CD14-positive monocyte (primary cell): ENCODE measurements around the gene CEBPB. TPM values are rescaled to one million over a fixed set of nuclear protein-coding genes. Genes with fewer than 3 reads are reported as not detected.

Experiments
- DNase-seq, 3 donors: peaks; one replicate each; pipeline ENCODE4 v3.0.0-alpha.2; 2011 to 2022
- H2AFZ ChIP-seq: 2 replicates; pipeline ENCODE4 v1.6.0; 2012; ENCODE audit warnings: mild to moderate bottlenecking, low read depth, low read length, inconsistent platforms; ENCODE audit not compliant: insufficient read depth, poor library complexity, severe bottlenecking
- H3K27ac ChIP-seq, 2 donors: 1 replicate in 1 of 2; 2 replicates in 1 of 2; pipeline ENCODE4 v1.5.1; 2012 to 2013; ENCODE audit warnings: low read length in 2 of 2, control low read depth in 1 of 2, inconsistent platforms in 1 of 2, low read depth in 1 of 2, mild to moderate bottlenecking in 1 of 2
- H3K27me3 ChIP-seq, 2 donors: one replicate each; pipeline versions ENCODE4 v1.6.0 to v1.6.1; 2011 to 2013; ENCODE audit warnings: low read length in 2 of 2; ENCODE audit not compliant: control insufficient read depth in 2 of 2, insufficient read depth in 2 of 2
- H3K36me3 ChIP-seq, 2 donors: replicated peaks in 1 of 2; 1 replicate in 1 of 2; 2 replicates in 1 of 2; pipeline versions ENCODE4 v1.5.1 to v1.6.1; 2012 to 2013; ENCODE audit warnings: low read length in 2 of 2, control low read depth in 1 of 2, inconsistent platforms in 1 of 2, mild to moderate bottlenecking in 1 of 2; ENCODE audit not compliant: insufficient read depth in 2 of 2, control insufficient read depth in 1 of 2
- H3K4me1 ChIP-seq, 2 donors: 1 replicate in 1 of 2; 2 replicates in 1 of 2; pipeline versions ENCODE4 v1.5.1 to v1.6.1; 2012 to 2013; ENCODE audit warnings: low read length in 2 of 2, control low read depth in 1 of 2, inconsistent platforms in 1 of 2, mild to moderate bottlenecking in 1 of 2, moderate library complexity in 1 of 2; ENCODE audit not compliant: insufficient read depth in 2 of 2, control insufficient read depth in 1 of 2
- H3K4me2 ChIP-seq: replicated peaks from 2 replicates; pipeline ENCODE3; 2012; ENCODE audit warnings: low read length, moderate library complexity, mild to moderate bottlenecking; ENCODE audit not compliant: poor library complexity, severe bottlenecking; ENCODE audit errors: extremely low read depth
- H3K4me3 ChIP-seq, 3 experiments: fragments of 200-600 bp in 1 of 3; sonication (generic) in 1 of 3; replicated peaks in 1 of 3; 1 replicate in 2 of 3; 2 replicates in 1 of 3; pipeline ENCODE4 v1.5.1; 2011 to 2013; ENCODE audit warnings: low read length in 3 of 3, mild to moderate bottlenecking in 3 of 3, control low read depth in 2 of 3, low read depth in 2 of 3, inconsistent platforms in 1 of 3, moderate library complexity in 1 of 3
- H3K79me2 ChIP-seq: 2 replicates; pipeline ENCODE4 v1.6.0; 2012; ENCODE audit warnings: mild to moderate bottlenecking, control low read depth, inconsistent platforms, low read length, moderate library complexity; ENCODE audit not compliant: insufficient read depth
- H3K9ac ChIP-seq: 2 replicates; pipeline ENCODE4 v1.6.0; 2017; ENCODE audit warnings: low read length, mild to moderate bottlenecking; ENCODE audit not compliant: insufficient read depth, poor library complexity, severe bottlenecking
- H3K9me3 ChIP-seq, 2 donors: replicated peaks in 1 of 2; 1 replicate in 1 of 2; 2 replicates in 1 of 2; pipeline versions ENCODE4 v1.5.1 to v1.6.1; 2012 to 2013; ENCODE audit warnings: low read length in 2 of 2, control low read depth in 1 of 2; ENCODE audit not compliant: control insufficient read depth in 1 of 2, insufficient read depth in 1 of 2
- H4K20me1 ChIP-seq: 2 replicates; pipeline ENCODE4 v1.6.0; 2012; ENCODE audit warnings: mild to moderate bottlenecking, low read length, control low read depth, moderate library complexity; ENCODE audit not compliant: insufficient read depth
- H3K27ac Mint-ChIP-seq, 7 donors: one replicate each; pipeline ENCODE4 v1.8.0; 2020; ENCODE audit warnings: mild to moderate bottlenecking in 7 of 7, mixed read lengths in 7 of 7, moderate library complexity in 6 of 7, inconsistent platforms in 2 of 7
- H3K27me3 Mint-ChIP-seq, 3 donors: one replicate each; pipeline ENCODE4 v1.8.0; 2021 to 2022; ENCODE audit warnings: low read depth in 3 of 3, mild to moderate bottlenecking in 3 of 3, mixed read lengths in 3 of 3, moderate library complexity in 3 of 3, inconsistent platforms in 1 of 3
- H3K36me3 Mint-ChIP-seq, 2 donors: one replicate each; pipeline ENCODE4 v1.8.0; 2020; ENCODE audit warnings: mixed read lengths in 2 of 2, inconsistent platforms in 1 of 2, mild to moderate bottlenecking in 1 of 2
- H3K4me1 Mint-ChIP-seq: one replicate; pipeline ENCODE4 v1.8.0; 2020; ENCODE audit warnings: mild to moderate bottlenecking, mixed read lengths
- H3K4me3 Mint-ChIP-seq, 2 donors: one replicate each; pipeline ENCODE4 v1.8.0; 2020; ENCODE audit warnings: mild to moderate bottlenecking in 2 of 2, mixed read lengths in 2 of 2, moderate library complexity in 1 of 2
- H3K9me3 Mint-ChIP-seq, 7 donors: one replicate each; pipeline ENCODE4 v1.8.0; 2020 to 2022; ENCODE audit warnings: mixed read lengths in 7 of 7, mild to moderate bottlenecking in 6 of 7, moderate library complexity in 6 of 7, inconsistent platforms in 2 of 7
- WGBS: methylation state at CpG from one replicate; pipeline ENCODE4 v1.1.5; 2013; ENCODE audit warnings: missing lambda C conversion rate; ENCODE audit not compliant: insufficient coverage; 5-methylcytosine and 5-hydroxymethylcytosine counted together
- intact Hi-C, 2 donors: fragments of 100-400 bp; cut with micrococcal nuclease; formaldehyde crosslinking; loops; one replicate each; pipeline versions ENCODE4 v1.15.0 to v1.15.1; 2023
- polyA plus RNA-seq, 3 donors: library from polyadenylated mRNA; depleted of rRNA in 1 of 3; unstranded in 2 of 3; stranded (reverse) in 1 of 3; fragments of 300-500 nt in 2 of 3; fragments of >200 nt in 1 of 3; fragmentation: Illumina TruSeq in 2 of 3; gene quantifications; 1 replicate in 2 of 3; 2 replicates in 1 of 3; pipeline ENCODE4 v1.2.3, GENCODE V29; 2012 to 2021
- TF ChIP-seq, protein P1 (sequence below): fragments of 200-600 bp; IDR thresholded peaks from one replicate; pipeline ENCODE4 v1.8.0; 2022; ENCODE audit warnings: antibody characterized with exemption, mild to moderate bottlenecking

The CEBPB gene
- polyA plus RNA-seq, 3 donors, result 52.4 to 445 (median 80.8) TPM

DNA sequence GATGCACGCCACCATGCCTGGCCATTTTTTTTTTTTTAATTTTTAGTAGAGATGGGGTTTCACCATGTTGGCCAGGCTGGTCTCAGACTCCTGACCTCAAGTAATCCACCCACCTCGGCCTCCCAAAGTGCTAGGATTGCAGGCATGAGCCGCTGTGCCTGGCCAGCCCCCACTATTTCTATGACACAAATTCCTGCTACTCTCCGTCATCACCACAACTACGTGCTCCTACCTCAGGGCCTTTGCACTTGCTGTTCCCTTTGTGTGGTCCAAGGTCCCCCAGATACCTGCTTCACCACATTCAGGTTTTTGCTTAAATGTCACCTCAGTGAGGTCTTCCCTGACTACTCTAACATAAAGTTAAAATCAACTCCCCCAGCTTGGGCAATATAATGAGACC lies 5.2 kb upstream of the CEBPB start:
- TF ChIP-seq, protein P1, sequence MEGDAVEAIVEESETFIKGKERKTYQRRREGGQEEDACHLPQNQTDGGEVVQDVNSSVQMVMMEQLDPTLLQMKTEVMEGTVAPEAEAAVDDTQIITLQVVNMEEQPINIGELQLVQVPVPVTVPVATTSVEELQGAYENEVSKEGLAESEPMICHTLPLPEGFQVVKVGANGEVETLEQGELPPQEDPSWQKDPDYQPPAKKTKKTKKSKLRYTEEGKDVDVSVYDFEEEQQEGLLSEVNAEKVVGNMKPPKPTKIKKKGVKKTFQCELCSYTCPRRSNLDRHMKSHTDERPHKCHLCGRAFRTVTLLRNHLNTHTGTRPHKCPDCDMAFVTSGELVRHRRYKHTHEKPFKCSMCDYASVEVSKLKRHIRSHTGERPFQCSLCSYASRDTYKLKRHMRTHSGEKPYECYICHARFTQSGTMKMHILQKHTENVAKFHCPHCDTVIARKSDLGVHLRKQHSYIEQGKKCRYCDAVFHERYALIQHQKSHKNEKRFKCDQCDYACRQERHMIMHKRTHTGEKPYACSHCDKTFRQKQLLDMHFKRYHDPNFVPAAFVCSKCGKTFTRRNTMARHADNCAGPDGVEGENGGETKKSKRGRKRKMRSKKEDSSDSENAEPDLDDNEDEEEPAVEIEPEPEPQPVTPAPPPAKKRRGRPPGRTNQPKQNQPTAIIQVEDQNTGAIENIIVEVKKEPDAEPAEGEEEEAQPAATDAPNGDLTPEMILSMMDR, result no peak
- H3K27me3 Mint-ChIP-seq, result peaks cover 3 to 6% (median 3%) of the 10 kb centered on the region in 3 donors
- H3K79me2 ChIP-seq, result no peaks in the 10 kb centered on the region
- H3K27me3 ChIP-seq, result no peaks in the 10 kb centered on the region
- peak overlapping the region in 1 of 2 donors; percentile 46 for H3K4me3 Mint-ChIP-seq
- no peak overlapping the region for H3K27ac ChIP-seq
- peaks cover 51% of the 10 kb centered on the region for H3K4me1 Mint-ChIP-seq
- DNase-seq, result no peak
- no peak overlapping the region for H3K9ac ChIP-seq
- no peaks in the 10 kb centered on the region for H4K20me1 ChIP-seq
- H3K4me1 ChIP-seq, result peaks cover 51% of the 10 kb centered on the region in 2 donors
- 98% methylated on average over 3 of the region's 5 CpGs for WGBS
- peaks cover 0 to 2% (median 0%) of the 10 kb centered on the region in 7 donors for H3K9me3 Mint-ChIP-seq
- H2AFZ ChIP-seq, result no peak overlapping the region
- no peak overlapping the region for H3K4me2 ChIP-seq
- H3K36me3 Mint-ChIP-seq, result no peaks in the 10 kb centered on the region
- no peaks in the 10 kb centered on the region for H3K36me3 ChIP-seq
- no peaks in the 10 kb centered on the region for H3K9me3 ChIP-seq
- H3K4me3 ChIP-seq, result no peak overlapping the region
- intact Hi-C loops, result loop anchor here in 1 of 2 donors (5.0 kb wide), 1 partner anchor 392 kb away; no protein-coding TSS in a partner anchor
- no peak overlapping the region for H3K27ac Mint-ChIP-seq

DNA sequence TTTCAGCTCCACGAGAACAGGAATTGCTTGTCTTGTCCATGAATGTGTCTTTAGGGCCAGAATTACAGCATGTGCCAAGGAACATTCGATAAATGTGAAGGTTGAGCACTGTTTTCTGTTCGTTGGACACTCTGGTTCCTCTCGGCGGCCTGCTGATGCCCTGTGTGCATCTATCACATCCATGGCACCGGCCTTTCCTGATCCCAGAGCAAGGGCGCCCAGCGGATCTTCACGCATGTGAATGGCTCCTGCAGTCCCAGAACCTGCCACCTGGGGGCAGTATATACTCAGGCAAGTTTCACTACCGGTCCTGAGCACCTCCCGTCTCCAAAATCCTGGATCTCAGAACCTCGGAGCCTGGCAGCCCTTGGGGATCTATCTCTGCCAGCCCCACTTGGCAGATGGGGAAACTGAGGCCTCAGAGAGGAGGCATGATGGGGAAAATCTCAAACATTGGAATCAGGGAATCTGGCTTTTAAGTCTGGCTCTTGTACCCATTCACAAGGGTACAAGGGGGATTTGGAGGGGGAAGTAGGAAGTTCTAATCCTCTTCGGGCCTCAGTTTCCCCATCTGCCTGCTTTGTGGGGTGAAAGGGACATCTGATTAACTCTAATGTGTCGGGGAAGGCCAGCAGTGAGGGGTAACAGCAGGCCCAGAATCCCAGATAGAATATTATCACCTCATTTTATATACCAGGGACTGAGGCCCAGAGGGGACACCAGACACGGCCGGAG lies 4.3 kb upstream of the CEBPB start:
- peak overlapping the region; percentile 37 for H2AFZ ChIP-seq
- intact Hi-C loops, result loop anchor here (2.0 to 5.0 kb wide), 3 partner anchors 274 to 394 kb away; no protein-coding TSS in a partner anchor
- 4% methylated on average over 11 of the region's 16 CpGs for WGBS
- H3K9ac ChIP-seq, result no peak overlapping the region
- DNase-seq, result peak; percentile 76 to 85 (median 82)
- H3K79me2 ChIP-seq, result peaks cover 6% of the 10 kb centered on the region
- peak overlapping the region in 1 of 2 donors; percentile 57 for H3K4me3 Mint-ChIP-seq
- H3K27me3 Mint-ChIP-seq, result peaks cover 3 to 6% (median 3%) of the 10 kb centered on the region in 3 donors
- H4K20me1 ChIP-seq, result no peaks in the 10 kb centered on the region
- H3K27me3 ChIP-seq, result no peaks in the 10 kb centered on the region
- H3K9me3 Mint-ChIP-seq, result peaks cover 0 to 2% (median 0%) of the 10 kb centered on the region in 7 donors
- H3K4me2 ChIP-seq, result peak overlapping the region; percentile 38
- no peaks in the 10 kb centered on the region for H3K36me3 ChIP-seq
- no peaks in the 10 kb centered on the region for H3K36me3 Mint-ChIP-seq
- TF ChIP-seq, protein P1, result peak; percentile 99
- peaks cover 51% of the 10 kb centered on the region for H3K4me1 Mint-ChIP-seq
- H3K27ac Mint-ChIP-seq, result peak overlapping the region in 5 of 7 donors; percentile 13 to 82 (median 63)
- no peak overlapping the region for H3K27ac ChIP-seq
- H3K4me3 ChIP-seq, result no peak overlapping the region
- no peaks in the 10 kb centered on the region for H3K9me3 ChIP-seq
- H3K4me1 ChIP-seq, result peaks cover 51% of the 10 kb centered on the region in 2 donors
